Activated T-cell treated with anti-CD3 and anti-CD28 coated beads, Interleukin-2, amount 50 U/mL, for 48 hours (primary cell): ENCODE measurements around the gene NPHS1.
"Not testable (repeated sequence)": the region's sequence is repeated elsewhere in the genome, so short reads cannot be mapped to it uniquely, and the experiment has no call there.

Experiments used
- DNase-seq, 2 experiments: peaks; one replicate each; pipeline ENCODE4 v3.0.0-alpha.2; 2020

Gene NPHS1

DNA sequence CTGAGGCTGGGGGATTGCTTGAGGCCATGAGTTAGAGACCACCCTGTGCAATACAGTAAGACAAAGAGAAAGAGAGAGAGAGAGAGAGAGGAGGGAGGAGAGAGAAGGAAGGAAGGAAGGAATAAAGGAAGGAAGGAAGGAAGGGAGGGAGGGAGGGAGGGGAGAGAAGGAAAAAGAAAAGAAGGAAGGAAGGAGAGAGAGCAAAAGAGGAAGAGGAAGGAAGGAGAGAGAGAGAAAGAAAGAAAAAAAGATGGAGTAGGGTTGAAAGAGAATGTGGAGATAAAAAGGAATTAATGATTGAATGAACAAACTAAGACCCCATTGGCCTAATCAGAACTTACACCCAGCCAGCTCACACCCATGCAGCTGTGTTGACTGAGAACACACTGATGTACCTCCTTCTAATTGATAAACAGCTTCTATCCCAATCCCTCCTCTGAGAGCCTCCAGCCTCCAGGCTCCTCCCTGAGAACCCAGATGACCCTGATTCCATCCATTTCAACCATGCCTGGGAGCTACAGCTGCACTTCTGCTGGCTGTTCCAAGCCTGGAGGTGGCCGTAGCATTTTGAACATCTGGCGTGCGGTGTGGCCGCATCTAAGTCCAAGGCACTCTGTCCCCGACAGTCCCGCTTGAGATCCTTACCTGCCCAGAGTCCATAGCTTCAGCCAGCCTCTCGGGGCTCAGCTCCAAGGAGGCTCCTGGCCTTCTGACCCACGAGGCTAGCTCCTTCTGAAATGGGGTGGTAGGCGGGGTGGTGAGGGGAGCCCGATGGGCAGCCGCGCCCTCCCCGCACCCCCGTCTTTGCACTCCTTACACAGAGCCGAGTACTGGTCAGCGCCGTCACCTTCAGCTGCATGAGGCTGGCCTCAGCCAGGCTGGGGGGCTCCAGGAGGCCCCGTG is 40.7 kb downstream of the NPHS1 start:
- DNase-seq = no peak

DNA sequence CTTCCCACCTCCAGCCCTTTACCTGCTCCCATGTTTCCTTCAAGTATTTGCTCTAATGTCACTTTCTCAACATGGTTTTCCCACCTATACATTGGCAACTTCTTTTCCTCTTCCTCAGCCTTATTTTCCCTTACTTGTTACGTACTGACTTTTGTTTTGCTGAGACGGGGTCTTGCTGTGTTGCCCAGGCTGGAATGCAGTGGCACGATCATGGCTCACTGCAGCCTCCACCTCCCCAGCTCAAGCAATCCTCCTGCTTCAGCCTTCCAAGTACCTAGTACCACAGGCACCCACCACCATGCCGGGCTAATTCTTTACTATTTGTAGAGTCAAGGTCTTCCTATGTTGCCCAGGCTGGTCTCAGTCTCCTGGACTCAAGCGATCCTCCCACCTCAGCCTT is 44.7 kb downstream of the NPHS1 start:
- DNase-seq = no peak

DNA sequence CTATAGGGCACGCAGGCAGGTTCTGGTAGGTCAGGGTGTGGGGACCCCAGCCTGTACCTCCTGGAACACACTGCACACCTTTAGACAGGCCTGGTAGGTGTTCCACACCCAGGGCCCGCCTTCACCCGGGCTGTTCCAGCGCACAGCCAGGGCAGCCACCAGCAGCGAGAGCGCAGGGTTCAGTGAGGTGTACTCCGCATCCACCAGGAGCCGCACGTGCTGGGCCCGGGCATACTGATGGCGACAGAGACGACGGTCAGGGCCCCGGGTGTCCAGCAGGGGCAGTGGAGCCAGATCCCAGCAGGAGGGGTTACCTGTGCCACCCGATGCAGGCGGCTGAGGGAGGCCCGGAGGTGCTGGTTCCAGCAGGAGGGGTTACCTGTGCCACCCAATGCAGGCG is 45.7 kb downstream of the NPHS1 start:
- DNase-seq = no peak

DNA sequence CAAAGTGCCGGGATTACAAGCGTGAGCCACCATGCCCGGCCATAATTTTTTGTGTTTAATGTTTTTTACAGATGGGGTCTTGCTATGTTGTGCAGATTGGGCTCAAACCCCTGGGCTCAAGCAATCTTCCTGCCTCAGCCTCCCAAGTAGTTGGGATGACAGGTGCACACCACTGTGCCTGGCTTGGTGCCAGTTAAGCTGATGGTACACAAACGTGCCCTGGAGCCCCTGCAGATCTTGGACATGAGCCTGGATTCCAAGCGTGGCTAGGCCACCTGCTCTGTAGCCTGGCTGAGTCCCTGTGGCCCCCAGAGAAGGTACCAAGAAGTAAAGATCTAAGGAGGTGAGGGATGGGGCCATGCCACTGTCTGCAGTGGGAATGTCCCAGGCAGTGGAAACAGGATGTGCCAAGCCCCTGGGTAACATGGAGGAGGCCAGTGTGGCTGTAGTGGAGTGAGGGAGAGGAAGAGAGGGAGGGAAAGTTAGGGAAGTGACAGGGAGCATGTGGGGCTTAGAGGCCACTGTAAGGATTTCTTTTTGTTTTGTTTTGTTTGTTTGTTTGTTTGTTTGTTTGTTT is 46.7 kb downstream of the NPHS1 start:
- no peak for DNase-seq

DNA sequence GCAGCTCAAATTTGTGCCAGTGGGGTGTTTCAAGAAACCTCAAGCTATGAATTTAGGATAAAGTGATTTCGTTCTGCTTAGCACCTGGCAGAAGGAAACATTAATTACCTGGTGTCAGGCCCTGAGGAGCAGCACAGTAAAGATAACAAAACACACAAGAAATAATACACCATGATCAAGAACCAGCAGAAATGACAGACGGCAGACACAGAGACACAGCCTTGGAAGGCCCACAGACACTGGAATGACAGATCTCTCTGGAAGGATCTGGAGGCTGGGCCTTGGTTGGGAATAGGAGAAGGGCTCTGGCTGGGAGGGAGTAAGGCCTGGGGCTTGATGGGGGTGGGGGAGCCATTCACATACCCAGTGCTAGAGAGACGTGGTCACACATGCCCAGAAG is 50.5 kb downstream of the NPHS1 start:
- DNase-seq = no peak

DNA sequence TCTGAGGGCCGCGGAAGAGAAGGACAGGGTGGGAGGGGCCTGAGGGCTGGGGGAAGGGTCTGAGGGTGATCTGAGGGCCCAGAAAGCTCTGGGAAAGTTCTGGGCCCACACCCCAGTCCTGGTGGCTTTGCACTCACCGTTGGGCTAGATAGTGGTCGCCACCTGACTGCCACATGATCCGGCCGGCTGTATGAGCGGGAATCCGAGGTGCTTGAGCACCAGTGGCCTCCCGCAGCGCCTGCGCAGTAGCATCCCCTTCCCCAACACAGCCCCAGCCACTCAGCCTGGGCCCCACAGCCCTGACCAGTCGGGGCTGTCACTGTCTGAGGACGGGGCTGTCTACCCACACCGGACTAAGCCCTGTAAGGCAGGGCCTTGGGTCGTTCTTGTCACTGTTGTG is 54.6 kb downstream of the NPHS1 start:
- DNase-seq = peak; percentile 31 to 49

DNA sequence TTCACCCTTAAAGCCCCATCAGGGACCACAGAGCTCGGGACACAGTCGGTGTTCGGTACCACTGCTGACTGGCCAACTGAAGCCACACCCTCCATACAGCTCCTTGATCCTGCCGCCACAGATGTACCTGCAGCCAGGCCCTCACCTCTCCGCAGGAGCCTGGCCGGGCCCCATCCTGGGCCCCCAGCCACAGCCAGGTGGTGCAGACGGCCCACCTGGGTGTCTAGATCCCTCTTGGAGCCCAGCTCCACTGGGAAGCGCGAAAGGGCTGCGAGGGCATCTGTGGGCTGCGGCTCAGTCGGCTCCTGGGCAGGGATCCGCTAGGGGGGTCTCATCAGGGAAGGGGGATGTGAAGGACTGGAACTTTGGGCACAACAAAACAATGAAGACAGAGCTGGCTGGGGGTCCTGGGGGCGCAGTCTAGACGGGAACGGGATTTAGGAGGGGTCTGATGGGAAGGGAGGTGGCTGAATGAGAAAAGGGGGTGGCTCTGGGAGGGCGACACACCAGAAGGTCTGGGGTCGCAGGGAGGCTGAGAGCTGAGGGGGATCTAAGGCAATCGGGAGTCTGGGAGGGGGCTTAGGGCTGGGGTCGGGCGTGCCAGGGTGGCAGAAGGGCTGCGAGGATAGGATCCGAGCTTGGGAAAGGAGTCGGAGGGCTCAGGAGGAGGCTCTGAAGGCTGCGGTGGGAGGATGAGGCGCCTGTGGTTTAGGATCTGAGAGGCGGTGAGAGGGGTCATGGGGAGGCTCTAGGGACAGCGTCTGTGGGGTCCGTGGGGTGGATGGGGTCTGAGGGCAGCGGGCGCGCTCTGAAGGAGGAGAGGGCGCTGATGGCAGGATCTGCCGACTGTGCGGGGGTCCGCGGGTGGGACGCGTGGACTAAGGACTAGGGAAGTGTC is 55.4 kb downstream of the NPHS1 start:
- no peak for DNase-seq

DNA sequence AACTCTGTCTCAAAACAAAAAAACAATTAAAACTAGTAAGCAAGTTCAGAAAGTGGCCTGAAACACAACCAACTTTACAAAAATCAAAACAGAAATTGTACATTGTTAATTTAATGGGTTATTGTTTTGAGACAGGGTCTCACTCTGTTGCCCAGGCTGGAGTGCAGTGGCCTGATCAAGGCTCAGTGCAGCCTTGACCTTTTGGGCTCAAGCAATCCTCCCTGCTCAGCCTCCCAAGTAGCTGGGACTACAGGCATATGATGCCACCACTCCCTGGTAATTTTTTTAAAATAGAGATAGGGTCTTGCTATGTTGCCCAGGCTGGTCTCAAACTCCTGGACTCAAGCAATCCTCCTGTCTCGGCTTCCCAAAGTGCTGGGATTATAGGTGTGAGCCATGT is 56.7 kb downstream of the NPHS1 start:
- DNase-seq = not testable (repeated sequence)

DNA sequence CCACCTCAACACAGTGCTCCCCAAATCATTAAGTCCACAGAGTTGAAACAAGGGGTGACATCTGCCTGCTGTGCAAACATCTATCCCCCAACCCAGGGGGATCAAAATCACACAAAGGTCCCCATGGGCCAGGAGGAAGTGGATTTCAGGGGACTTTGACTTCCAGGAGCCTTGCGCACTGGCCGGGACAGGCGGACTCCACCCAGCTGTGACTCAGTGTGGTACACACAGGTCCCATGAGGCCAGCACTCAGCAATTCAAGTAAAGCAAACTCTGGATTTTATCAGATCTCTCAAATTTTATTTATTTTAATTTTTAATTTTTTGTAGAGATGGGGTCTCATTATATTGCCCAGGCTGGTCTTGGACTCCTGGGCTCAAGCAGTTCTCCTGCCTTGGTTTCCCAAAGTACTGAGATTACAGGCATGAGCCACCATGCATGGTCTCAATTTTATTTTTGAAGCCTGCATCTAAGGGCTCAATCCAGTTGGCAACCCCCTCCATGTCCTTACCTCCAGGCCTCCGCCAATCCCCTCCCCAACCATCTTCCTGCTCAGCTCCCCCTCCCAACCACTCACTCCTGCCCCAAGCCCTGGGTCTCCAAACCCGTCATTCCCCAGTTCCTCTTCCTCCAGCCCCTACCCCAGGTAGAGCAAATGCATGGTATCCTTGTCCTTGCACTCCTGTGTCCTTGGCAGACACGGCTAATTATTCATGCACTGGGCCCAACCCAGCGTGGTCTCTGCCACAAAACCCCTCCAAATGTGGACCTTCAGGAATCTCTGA is 58.7 kb downstream of the NPHS1 start:
- DNase-seq = no peak

DNA sequence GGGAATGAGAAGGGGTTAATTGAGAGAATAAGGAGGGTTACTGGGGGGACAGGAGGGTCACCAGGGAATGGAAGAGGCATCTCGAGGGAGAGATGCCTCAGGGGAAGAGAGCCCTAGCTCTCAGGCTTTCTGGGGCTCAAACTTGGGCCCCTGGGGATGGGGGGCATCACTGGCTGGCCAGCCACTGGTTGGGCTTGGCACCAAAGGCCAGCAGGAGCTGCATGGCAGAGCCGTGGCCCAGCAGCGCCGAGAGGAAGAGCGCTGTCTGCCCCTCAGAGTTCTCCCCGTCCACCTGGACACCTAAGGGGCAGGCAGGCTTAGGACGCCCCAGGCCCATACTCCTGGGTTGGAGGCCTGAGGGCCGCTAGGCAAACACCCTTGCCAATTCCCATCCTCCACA is 59.4 kb downstream of the NPHS1 start:
- no peak for DNase-seq

DNA sequence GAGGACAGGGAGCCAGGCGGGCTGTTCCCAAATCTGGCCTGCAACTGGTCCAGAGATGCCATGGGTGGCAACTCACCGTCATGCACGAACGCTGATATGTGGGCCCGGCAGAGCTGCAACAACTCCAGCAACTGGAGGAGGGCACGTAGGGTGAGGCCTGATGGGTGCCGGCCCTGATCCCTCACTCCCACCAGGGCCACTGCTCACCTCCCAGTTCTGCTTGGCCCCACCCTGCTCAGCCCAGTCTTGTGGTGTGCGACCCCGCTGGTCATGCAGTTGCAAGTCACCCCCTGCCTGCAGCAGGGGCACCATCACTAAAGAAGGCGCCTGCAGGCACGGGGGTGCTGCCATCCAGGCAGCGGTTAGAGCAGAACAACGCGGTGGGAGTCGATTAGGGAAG is 60.0 kb downstream of the NPHS1 start:
- DNase-seq = no peak

DNA sequence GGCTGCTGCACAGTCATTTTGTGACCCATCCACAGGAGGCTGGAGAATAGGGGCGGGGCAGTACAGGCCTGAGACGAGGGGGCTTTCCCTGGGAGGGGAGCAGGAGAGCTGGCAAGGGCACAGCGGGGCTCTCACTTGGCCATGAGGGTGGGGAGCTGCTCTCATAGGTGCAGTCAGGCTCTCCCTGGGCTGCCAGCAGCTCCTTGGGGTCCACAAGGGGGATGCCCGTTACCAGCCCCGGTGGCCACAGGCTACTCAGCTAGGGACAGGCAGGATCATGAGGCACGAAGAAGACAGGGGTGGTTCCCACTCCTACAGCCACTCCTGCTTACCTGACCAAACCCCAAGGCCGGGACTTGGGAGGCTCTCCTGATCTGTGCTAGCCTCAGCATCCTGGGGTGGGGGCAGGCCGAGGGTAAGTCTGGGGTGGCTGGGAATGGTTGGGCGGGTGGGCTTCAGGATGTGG is 60.5 kb downstream of the NPHS1 start:
- DNase-seq = no peak

DNA sequence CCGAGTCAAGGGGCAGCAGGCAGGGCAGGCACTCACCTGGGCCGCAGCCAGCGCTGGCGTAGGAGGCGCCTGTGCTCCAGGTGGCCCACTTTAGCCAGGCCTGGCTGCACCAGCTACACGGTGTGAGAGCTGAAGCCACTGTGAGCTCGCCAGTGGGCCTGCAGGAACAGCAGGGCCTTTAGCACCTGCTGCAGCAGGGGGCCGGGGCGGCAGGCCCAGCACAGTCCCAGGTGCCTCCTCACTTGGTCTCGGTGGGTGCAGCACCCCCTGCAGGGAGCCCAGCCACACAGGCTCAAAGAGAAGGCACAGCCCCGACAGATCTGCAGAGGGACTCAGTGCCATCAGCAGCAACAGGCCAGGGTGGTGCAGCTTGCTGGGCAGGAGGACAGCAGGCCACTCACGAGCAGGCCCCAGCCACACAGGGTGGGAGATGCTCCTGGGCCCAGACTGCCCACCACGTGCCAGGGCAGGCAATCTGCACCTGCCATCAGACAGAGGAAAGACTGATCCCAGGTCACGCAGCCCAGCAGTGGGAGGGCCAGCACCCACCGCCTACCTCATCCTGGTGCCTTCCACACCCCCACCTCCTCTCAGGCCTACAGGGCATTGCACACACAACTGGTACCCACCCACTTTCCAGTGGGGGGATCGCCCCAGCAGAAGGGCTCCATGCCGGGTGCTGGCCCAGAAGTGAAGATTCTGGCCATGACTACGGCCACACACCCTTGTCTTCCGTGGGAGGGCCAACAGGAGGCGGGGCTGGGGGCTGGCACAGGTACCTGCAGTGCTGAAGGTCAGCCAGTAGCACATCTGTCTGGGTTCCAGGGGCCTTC is 61.1 kb downstream of the NPHS1 start:
- peak; percentile 34 to 47 for DNase-seq

DNA sequence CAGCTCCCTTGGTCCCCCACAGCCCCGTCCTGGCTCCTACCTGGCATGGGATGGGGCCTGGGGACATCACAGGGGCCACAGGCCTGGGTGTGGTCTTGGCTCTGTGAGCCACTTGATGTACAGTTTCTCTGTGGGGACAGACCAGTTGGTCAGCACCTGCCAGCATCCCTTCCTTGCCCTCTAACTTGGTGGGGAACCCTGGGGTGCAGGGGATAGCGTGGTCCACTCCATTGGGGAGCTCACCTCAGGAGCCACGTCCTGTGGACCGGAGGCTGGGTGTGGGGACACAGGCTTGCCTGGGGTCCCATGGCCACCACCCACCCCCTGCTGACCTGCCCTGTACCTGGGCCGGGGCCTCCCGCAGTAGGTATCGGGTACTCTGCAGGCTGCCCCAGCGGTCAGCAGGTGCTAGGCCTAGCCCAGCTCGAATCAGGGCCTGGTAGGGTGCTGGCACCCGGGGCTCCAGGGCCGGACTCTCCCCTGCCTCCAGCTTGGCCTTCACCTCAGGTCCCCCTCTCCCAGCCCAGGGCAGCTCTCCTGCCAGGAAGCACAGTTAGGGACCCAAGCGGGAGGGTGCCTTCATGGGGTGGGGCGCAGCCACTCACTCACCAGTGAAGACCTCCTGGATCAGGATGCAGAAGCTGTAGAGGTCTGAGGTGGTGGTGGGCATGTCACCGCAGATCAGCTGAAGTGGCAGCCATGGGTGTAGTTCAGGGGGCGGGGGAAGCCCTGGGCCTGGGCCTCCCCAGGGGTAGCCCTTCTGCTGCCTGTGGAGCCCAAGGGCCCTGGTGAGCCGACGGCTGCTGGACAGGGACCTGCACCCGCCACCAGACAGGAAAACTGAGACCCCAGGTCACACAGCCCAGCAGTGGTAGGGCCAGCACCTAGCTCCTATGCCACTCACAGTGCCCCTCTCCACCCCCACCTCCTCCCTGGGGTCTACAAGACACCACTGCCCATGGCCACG is 62.0 kb downstream of the NPHS1 start:
- no peak for DNase-seq

DNA sequence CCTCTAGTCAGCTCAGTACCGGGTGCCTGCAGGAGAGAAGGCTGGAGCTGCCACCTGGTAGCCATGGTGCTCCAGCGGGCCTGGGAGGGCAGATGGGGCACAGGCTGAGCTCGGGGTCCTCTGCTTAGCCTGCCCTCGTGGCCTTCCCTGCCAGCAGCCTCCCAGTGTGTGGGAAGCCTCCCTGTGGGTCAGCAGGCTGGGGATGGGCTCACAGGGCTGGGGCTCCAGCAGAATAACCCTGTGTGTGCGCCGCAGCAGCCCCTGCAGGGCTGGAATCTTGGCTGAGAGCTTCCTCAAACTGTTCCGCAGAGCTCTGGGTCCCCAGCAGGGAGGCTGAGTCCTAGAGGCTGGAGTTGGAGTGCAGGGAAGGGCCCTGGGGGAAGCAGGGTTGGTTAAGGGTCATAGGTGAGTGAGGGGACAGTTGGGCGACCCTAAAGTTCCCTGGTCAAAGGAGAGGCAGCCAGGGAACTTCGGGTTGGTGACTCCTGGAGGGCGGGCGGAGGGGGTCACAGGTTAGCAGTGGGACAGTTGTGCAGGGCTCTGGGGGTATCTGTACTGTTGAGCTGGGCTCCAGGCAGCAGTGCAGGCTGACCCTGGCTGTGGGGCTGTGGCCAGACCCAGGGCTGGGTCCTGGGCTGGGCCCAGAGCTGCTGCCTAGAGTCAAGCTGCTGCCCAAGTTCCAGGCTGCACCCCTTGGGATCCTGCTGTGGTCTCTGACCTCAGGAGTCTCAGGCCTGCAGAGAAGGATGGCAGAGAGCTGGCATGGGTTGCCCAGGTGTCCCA is 62.9 kb downstream of the NPHS1 start:
- DNase-seq = no peak

DNA sequence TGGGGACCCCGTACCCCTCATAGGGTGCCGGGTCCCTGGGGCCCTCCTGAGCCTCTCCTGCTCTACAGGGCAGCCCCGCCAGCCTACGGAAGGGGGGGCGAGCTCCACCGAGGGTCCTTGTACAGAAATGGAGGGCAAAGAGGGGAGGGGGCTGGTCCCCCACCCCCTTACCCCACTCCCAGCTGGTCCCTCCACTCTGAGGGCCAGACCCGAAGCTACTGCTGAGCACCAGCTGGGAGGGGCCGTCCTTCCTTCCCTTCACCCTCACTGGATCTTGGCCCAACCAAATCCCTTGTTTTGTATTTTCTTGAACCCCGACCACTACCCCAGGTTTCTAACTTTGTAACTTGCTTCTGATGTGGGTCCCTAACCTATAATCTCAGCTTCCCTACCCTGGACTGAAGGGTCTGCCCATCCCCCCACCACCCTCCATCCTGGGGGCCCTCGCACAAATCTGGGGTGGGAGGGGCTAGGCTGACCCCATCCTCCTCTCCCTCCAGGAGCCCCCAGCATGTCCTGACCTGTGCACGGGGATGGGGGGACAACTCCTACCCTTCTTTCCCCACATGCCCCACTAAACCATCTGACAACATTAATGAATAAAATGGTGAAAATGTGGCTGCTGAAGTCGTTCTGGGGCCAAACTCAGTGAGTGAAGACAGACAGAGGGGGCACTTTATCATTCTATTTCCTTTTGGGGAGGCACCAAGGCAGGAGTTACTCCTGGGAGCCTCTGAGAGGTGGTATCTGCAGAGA is 63.9 kb downstream of the NPHS1 start:
- DNase-seq = no peak

DNA sequence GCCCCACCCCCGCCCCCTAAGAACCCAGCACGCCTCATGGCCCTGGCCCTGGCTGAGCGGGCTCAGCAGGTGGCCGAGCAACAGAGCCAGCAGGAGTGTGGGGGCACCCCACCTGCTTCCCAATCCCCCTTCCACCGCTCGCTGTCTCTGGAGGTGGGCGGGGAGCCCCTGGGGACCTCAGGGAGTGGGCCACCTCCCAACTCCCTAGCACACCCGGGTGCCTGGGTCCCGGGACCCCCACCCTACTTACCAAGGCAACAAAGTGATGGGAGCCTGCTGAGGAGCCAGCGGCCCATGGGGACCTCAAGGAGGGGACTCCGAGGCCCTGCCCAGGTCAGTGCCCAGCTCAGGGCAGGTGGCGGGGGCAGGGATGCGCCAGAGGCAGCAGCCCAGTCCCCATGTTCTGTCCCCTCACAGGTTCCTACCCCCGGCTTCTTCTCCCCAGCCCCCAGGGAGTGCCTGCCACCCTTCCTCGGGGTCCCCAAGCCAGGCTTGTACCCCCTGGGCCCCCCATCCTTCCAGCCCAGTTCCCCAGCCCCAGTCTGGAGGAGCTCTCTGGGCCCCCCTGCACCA is 65.0 kb downstream of the NPHS1 start:
- no peak for DNase-seq
